HG02798 (cell line): Measurements from ENCODE around the gene FBF1.
"Not testable (repeated sequence)": the region's sequence is repeated elsewhere in the genome, so short reads cannot be mapped to it uniquely, and the experiment has no call there.

ENCODE experiments used
- ATAC-seq: cut with Tn5 transposase; IDR thresholded peaks from one replicate; pipeline ENCODE4 v1.9.1; 2021; ENCODE audit warnings: mild to moderate bottlenecking; ENCODE audit not compliant: unreplicated experiment, poor library complexity

Gene FBF1

DNA sequence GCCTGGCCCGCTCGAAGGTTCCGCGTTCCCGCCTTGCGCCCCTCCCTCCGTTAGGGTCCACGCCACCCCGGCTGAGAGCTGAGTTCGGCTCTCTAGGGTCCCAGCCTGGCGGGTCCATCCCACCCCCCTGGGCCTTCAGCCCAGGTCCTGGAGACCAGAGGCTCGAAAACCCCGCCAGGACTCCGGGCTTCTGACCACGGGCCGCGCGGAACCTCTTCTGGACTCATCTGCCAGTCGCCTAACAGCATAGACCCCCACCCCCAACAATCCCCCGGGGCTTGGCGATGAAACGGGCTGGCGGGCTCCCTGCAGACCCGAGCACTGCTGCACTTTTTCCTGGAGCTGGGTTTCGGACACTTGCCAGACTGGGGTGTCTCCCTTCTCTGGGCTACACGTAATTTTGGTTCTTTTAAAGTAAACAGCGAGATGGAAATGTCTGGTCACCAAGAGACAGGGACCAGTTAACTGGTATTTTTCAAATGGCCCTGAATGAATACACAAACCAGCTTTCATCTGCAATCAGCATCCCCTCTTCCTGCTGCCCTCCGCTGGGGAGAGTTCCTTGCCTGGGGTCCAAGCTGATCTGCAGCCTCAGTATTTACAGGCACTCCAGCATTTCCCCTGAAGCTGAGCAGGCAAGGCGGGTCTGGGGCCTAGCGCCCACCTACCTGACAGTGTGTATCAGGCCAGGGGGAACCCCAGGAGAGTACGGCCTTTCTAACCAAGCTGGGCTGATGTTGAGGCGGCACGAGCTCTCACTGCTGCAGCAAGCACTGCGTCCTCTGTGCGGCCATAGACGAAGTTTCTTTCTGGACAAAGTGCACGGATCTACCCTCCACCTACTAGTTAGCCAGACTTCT is 43.5 kb downstream of the FBF1 start:
- ATAC-seq: no peak

DNA sequence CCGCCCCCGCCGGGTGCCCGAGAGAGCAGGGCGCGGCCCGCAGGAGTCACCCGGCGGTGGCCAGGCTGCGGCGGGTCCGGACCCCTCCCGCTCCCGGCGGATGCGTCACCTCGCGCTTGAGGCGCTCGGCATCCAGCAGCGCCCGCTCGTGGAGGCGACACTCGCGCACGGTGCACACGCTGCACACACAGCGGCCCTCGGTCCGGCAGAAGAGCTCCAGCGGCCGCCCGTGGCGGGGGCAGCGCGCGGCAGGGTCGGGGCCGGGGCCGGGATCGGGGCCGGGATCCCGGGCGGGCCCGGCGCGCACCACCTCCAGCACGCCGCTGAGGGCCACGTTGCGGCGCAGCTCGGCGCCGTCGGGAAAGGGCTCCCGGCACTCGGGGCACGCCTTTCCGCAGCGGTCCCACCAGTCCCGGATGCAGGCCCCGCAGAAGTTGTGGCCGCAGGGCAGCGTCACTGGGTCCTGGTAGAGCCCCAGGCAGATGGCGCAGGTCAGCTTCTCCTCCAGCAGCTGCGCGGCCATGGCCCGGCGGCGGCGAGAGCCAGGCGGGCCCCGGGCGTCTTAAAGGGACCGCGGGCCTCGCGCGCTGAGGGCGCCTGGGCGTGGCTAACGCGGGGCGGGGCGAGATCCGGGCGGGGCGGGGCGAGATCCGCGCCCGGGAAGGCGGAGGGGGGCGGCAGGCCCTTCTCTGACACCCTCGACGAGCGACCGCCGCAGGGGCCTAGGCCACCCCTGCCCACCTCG is 44.3 kb downstream of the FBF1 start, which contains the start of gene TRIM65:
TSS of gene TRIM65 (minus strand) at position 537 of the 745 bp plus-strand sequence. CDS start at position 523, 14 bp downstream.
- peak; percentile 67 for ATAC-seq

DNA sequence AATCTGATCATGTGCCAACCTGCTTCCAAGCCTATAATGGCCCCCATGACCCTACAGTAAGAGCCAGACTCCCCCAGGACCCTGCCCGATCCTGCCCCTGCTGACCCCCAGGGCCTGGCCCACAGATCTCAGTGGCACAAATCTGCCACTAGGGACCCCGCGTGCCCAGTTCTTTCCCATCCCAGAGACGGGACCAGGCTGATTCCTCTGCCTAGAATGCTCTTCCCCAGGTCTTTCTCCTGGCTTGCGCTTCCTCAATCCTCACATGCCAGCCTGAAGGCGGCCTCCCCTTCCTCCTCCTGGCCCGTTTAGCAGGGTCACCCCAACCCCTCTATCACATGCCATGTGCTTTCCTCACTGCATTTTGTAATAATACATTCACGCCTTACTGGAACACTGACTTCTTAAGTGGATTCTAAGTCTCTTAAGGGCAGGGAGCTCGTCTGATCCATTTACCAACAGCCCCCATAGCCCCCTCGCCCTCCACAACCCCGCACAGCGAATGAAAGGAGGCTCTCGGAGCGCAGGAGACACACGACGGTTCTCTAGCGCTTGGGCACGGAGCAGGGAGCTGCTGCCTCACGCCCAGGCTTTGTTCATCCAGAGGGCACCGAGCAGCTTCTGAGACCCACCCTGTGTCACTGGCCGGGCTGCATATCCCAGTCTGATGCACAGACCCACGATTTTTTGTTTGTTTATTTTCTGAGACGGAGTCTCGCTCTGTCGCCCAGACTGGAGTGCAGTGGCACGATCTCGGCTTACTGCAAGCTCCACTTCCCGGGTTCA is 45.3 kb downstream of the FBF1 start:
- no peak for ATAC-seq

DNA sequence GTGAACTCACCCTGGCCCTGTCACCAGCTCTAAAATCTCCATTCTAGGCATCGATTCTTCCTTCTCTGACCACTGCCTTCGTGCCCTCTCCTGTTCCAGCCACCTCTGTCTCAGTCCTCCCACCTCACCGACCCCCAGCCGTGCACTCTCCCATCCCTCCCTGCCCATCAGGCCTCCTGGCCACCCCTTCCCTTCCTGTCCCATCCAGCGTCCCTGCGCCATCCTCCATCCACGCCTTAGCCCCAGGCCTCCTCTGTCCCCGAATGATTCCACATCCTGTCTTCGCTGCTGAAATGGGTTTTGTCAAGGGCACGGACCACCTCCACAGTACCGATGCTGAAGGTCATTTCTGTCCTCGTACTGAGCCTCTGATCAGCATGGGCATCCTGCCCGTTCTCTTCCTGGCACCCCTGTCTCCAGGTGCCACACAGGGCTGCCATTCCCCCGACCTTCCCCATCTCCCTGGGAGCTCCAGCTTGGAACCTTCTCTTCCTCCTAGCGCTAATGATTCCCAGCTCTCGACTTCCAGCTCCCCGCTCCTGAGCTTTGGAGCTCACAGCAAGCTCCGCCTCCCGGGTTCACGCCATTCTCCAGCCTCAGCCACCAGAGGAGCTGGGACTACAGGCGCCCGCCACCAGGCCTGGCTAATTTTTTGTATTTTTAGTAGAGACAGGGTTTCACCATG is 46.7 kb downstream of the FBF1 start:
- no peak for ATAC-seq

DNA sequence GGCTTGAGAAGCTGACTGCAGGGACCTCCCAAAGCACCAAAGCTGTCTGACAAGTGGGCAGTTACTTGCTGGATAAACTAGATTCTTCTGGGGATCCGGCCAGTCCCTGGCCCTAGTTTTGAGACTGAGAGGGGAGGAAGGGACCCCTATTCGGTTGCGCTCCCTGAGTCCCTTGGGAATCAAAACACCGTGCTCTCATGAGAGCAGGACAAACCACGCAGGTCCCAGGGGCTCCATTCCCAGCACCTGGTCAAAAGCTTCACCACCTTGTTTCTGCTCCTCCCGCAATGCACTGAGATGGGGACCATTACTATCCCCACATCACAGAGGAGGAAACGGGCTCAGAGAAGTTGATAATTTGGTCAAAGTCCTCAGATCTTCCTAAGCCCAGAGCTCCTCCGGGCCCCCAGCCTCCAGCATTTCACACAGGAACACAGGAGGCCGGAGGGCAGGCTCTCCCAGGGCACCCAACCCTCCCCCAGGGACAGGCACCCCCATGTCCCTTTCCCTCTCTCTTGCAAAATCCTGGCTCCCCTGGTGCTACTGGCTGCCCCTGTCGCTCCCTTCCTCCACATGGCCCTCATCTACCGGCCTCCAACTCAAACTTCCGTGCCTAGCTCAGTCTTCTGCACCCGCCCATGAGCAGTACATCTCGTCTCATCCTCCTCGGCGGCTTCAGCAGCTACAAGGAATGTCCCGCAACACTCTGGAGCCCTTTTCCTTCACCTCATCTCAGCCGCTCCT is 47.4 kb downstream of the FBF1 start:
- ATAC-seq: no peak

DNA sequence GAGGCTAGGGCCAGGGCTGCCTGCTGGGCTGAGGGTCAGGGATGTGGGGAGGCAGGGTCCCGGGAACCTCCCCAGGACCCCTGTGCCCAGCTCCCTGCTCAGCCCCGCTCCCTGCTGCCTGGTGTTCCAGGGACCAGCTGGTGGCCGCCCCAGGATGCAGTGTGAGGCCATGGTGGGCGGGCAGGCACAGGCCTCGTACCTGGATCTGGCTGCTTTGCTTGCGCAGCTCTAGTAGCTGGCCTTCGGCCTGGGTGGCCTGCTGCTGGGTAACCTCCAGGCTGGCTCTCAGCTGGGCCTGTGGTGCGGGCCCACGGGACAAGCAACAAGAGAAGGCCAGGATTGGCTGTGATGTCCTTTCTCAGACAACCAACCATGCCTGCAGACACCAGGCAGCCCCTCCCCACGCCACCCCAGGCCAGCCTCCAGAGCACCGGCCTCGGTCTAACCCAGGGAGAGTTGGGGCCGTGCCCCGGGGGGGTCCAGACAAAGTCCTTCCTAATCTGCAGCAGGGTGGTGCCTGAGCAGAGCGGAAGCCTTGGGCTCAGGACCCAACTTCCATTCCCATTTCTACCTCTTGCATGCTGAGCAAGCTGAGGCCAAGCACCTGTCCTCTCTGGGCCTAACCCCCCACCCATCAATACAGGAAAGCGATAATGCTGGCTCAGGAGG is 48.2 kb downstream of the FBF1 start:
- no peak for ATAC-seq

DNA sequence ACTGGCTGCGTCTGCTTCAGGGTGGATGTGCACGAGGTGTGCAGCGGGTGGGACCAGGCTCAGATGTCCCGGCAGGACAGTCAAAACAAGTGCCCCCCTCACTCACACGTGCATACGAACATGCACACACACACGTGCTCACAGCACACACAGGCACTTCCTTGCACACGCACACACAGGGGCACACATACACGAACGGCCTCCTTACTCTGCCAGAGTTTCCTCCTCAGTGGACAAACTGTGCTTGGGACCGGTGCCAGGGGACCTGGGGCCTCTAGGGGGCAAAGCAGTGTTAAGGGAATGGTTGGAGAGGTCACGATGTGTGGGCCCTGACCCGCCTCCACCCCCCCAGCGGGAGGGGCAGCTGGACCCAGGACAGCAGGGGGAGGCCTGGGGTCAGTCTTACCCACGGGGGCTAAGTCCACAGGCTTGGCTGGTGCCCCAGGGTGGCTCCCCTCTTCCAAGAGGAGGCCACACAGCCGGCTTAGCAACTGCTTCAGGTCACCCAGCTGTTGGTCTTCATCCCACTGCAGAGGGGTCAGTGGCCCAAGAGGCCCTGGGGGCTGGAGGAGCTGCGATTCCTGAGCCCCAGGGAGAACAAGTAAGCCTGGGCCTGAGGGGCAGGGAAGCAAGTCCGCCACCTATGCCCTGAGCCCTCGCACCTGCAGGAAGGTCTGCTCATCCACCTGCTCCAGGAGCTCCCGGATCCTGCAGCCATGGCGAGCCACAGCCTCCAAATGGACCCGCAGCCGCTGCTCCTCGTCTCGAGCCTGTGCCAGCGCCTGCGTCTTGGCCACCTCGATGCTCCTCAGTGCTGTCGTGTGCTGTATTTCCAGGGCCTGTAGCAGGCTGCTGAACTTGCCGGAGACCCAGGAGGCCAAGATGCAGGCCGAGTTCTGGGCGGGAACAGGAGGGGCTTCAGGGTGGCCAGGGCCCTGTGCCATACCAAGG is 49.0 kb downstream of the FBF1 start:
- no peak for ATAC-seq

DNA sequence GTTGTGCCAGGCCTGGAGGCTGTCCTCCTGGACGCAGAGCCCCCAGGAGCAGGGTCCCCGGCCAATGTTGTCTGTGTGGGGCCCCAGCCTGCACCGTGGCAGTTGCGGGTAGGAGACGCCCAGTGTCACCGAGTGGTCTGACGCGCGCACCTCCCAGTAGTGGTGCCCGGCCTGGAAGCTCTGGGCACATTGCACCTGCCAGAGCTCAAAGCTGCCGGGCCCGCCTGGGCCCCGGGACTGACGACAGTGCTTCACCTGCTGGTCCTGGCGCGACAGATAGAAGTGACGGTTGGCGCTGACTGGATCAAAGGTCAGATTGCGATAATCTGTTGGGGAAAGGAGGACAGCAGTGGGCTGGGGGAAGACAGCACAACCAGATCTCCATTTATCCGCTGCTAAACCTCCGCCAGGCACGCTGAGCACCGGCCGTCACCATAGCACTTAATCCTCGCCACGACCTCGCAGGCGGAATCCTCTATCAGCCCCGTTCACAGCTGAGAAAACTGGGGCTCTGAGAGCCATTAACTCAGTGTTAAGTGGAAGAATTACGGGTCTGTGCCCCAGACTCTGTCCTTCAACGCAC is 49.7 kb downstream of the FBF1 start:
- ATAC-seq: no peak

DNA sequence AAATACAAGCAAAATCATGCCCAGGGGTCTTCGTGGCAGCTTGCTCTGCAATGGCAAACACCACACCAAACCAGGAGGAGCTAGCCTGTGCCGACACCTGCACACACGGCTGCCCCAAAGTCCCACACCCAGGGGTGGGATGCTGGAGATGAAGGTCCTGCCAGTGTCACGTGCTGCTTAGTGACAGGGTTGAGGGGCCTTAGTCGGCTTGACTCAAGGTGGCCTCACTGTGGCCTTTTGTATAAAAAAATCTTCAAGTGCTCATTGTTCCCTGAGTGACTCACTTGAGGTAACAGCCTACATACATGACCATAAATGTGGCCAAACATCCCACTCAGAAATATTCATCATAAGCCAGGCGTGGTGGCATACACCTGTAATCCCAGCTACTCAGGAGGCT is 51.4 kb downstream of the FBF1 start:
- no peak for ATAC-seq

DNA sequence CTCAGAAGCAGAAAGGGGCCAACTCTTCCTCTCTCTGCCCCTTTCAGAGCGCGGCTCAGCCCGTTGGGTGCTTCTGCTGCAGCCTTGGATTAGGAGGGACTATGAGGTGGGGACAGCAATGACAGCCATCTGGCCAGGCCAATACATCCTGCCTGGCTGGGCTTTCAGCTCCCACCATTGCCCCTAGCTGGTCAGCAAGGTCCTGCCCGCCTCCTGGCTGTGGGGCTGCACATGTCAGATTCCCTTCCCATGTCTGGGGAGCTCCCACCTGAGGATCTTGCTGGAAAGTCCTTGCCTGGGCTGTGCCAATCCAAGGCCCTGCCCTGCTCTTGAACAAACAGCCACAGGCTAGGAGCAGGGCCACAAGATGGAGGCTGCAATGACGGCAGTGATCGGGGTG is 52.4 kb downstream of the FBF1 start:
- ATAC-seq: no peak

DNA sequence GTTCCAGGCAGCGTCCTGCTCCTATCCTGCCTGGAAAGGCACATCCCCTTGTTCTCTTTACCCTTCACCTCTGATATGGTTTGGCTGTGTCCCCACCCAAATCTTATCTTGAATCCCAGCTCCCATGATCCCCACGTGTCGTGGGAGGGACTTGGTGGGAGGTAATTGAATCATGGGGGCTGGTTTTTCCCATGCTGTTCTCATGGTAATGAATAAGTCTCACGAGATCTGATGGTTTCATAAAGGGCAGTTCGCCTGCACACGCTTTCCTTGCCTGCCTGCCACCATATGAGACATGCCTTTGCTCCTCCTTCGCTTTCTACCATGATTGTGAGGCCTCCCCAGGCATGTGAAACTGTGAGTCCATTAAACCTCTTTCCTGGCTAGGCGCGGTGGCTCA is 55.0 kb downstream of the FBF1 start:
- ATAC-seq: not testable (repeated sequence)

DNA sequence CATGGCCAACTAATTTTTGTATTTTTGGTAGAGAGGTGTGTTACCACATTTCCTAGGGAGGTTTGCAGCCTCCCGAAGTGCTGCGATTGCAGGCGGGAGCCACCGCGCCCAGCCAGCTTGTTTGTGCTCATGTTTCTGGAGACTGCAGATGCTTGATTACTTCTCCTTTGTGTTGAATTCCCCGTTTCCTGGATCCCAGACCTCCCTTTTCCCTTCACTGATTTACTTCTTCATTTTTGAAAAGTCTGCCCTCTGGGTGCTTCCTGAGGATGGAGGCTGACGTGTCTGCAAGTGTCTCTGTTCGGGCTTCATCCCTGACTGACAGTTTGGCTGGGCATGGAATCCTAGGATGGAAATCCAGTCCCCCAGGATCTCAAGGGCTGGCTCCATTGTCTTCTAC is 55.4 kb downstream of the FBF1 start:
- ATAC-seq: no peak

DNA sequence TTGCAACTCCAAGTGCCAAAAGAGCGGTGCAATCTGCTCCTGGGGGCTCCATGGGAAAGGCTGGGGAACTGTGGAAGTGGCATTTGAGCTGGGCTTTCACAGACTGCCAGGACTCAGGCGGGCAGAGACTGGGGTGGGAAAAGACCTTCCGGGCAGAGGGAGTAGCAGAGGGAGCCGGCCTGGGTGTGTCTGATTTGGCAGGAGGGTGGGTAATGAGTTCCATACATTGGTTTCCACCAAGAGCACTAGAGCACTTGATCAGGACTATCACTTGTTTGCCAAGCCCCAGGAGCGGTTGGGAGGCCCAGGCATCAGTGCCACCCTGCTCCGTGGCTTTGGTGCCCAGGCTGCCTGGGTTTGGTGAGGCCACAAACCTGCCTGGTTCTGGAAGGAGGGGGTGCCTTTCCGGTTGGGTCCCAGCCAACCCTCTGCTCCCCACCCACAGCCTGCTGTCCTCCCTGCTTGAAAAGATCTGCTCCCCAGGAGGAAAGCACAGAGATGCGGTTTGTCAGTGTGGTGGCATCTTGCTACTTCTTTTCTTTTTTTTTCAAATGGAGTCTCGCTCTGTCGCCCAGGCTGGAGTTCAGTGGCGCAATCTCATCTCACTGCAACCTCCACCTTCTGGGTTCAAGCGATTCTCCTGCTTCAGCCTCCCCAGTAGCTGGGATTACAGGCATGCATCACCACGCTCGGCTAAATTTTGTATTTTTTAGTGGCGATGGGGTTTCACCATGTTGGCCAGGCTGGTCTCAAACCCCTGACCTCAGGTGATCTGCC is 59.0 kb downstream of the FBF1 start:
- ATAC-seq: no peak

DNA sequence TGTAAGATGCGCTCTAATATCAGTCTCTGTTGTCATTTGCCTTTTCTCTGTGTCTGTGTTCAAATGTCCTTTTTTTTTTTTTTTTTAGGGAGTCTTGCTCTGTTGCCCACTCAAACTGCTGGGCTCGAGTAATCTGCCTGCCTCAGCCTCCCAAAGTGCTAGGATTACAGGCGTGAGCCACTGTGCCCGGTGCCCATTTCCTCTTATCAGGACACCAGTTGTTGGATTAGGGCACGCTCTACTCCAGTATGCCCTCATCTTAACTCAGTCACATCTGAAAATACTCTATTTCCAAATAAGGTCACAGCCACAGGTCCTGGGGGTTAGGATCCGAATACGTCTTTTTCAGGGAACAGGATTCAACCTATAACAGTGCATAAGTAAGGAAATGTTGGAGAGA is 60.6 kb downstream of the FBF1 start:
- no peak for ATAC-seq

DNA sequence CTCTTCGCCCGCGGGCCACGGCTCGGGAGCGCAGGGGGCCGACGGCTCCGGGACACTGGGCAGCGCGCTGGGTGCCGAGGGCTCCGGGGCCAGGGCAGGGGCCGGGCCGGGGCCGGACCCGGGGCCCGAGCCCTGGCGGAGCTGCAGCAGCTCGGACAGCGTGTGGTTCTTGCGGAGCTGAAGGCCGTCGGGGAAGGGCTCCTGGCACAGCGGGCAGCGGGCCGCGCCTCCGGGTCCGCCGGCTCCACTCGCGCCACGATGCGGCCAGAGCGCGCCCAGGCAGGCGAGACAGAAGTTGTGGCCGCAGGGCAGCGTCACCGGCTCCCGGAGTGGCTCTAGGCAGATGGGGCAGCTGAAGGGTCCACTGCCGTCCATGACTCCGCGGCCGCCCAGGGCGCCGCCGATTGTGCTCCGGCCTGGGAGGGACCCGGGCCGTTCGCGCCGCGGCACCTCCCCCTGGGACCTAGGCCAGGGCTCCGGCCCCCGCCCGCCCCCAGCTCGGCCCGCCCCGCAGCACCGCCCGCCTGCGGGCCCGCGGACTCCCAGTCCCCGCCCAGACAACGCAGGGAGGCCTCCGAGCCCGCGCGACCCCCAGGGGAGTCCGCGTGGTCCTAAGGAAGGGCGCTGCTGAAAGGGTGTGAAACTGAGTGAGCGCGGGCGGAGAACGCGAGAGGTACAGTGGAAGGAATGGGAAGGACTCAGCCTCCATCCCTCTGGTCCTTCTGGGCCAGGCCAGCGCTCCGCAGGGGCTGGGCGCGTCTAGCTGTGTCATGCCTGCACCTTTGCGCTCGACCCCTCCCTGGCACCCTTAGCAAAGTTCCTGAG is 62.5 kb downstream of the FBF1 start, which contains the start of gene TRIM47:
TSS of gene TRIM47 (minus strand) at position 408 of the 825 bp plus-strand sequence. CDS start at position 375, 33 bp downstream.
- no peak for ATAC-seq

DNA sequence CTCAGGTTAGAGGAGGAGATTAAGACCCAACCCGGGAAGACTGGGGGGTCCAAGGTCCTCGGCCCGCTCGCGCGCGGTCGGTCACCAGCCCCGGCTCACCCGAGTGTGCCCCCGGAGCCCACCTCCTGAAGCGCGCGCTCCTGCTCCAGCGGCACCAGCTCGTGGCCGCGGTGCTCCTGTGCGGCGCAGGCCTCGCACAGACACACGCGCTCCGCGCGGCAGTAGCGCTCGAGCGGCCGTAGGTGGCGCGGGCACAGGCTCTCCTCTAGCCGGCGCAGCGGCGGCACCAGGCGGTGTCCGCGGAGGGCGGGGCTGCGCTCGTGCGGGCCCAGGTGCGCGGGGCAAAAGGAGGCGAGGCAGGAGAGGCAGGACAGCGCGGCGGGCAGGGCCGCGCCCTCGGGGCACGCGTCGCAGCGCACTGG is 63.1 kb downstream of the FBF1 start:
- ATAC-seq: peak; percentile 70
